Islet of Langerhans (tissue), 1 donor: ENCODE data around the gene C1QL3.

Experiments used
- FAIRE-seq: peaks from one replicate; lab custom pipeline; 2011; peaks lifted over from hg19 to GRCh38; lab: Jason Lieb, UNC

The C1QL3 gene

GRCh38 chr10:16493884-16494536, 27.7 kb downstream of the C1QL3 start:
- FAIRE-seq: no peak

GRCh38 chr10:16491933-16492332, 29.7 kb downstream of the C1QL3 start:
- FAIRE-seq: no peak

GRCh38 chr10:16490511-16490910, 31.2 kb downstream of the C1QL3 start:
- no peak for FAIRE-seq

GRCh38 chr10:16483241-16483917, 38.3 kb downstream of the C1QL3 start:
- no peak for FAIRE-seq

- FAIRE-seq: no peak
Measured at GRCh38 chr10:16481052-16481728, 40.5 kb downstream of the C1QL3 start.

- no peak for FAIRE-seq
Measured at GRCh38 chr10:16478801-16479200, 42.9 kb downstream of the C1QL3 start.

- FAIRE-seq: no peak
Measured at GRCh38 chr10:16477757-16478156, 43.9 kb downstream of the C1QL3 start.

- no peak for FAIRE-seq
Measured at GRCh38 chr10:16472828-16473227, 48.9 kb downstream of the C1QL3 start.

GRCh38 chr10:16470747-16471146, 50.9 kb downstream of the C1QL3 start:
- no peak for FAIRE-seq

- FAIRE-seq: no peak
Measured at GRCh38 chr10:16466001-16466400, 55.7 kb downstream of the C1QL3 start.
